Cardiac muscle cell (in vitro differentiated cells and primary cell): ENCODE measurements around the gene PRX. TPM values are rescaled to one million over a fixed set of nuclear protein-coding genes. Genes with fewer than 3 reads are reported as not detected.

Experiments
- DNase-seq, 2 donors: peaks; one replicate each; pipeline versions ENCODE4 v3.0.0 to v3.0.0-alpha.2; 2010 to 2017; ENCODE audit warnings: low read depth in 1 of 2, low spot score in 1 of 2
- H3K27ac ChIP-seq: fragments of 200-600 bp; sonication (generic); 2 replicates; pipeline ENCODE4 v1.5.1; 2016
- H3K27me3 ChIP-seq: fragments of 200-600 bp; sonication (generic); 2 replicates; pipeline ENCODE4 v1.6.0; 2016; ENCODE audit warnings: control low read depth
- H3K36me3 ChIP-seq: fragments of 200-600 bp; sonication (generic); 2 replicates; pipeline ENCODE4 v1.5.1; 2016; ENCODE audit warnings: control low read depth
- H3K4me1 ChIP-seq: fragments of 200-600 bp; sonication (generic); 2 replicates; pipeline ENCODE4 v1.8.1; 2017; ENCODE audit warnings: low read depth, mild to moderate bottlenecking, mixed run types
- H3K4me3 ChIP-seq: fragments of 200-600 bp; sonication (generic); 2 replicates; pipeline ENCODE4 v1.5.1; 2016; ENCODE audit warnings: mild to moderate bottlenecking
- H3K9me3 ChIP-seq: fragments of 200-600 bp; sonication (generic); 2 replicates; pipeline ENCODE4 v1.5.1; 2017; ENCODE audit warnings: low read depth, mild to moderate bottlenecking, control low read depth
- CTCF ChIP-seq: IDR thresholded peaks from 2 replicates; pipeline ENCODE4 v1.5.1; 2012; ENCODE audit warnings: low read depth, mild to moderate bottlenecking, low read length
- polyA plus RNA-seq: library from polyadenylated mRNA; unstranded; fragments of >200 nt; fragmentation: Nextera tagmentation; extraction: Ambion mirVana; gene quantifications from 2 replicates; pipeline ENCODE4 v1.2.1, GENCODE V29; 2016
- total RNA-seq: library from RNA; depleted of rRNA; stranded (reverse); fragments of >200 nt; gene quantifications from 2 replicates; pipeline ENCODE4 v1.2.3, GENCODE V29; 2016

PRX gene
- total and polyA plus RNA-seq, 2 experiments from 2014 or later, result 2.3 to 9.1 TPM

- H3K27me3 ChIP-seq, result no peaks in the 10 kb centered on the region
- TF ChIP-seq CTCF, result no peak
- no peak for DNase-seq
- no peaks in the 10 kb centered on the region for H3K9me3 ChIP-seq
- H3K4me1 ChIP-seq, result no peaks in the 10 kb centered on the region
- no peaks in the 10 kb centered on the region for H3K36me3 ChIP-seq
- no peak overlapping the region for H3K27ac ChIP-seq
- no peak overlapping the region for H3K4me3 ChIP-seq
Observed at GRCh38 chr19:40396886-40397567, 16.2 kb downstream of the PRX start.

GRCh38 chr19:40395956-40396355 lies 17.2 kb downstream of the PRX start:
- Histone ChIP-seq H3K4me3 (no peak overlapping the region), H3K36me3 (no peaks in the 10 kb centered on the region), H3K4me1 (no peaks in the 10 kb centered on the region), H3K27me3 (no peaks in the 10 kb centered on the region), H3K27ac (no peak overlapping the region), H3K9me3 (no peaks in the 10 kb centered on the region)
- TF ChIP-seq CTCF, result no peak
- no peak for DNase-seq

GRCh38 chr19:40394816-40395210 lies 18.4 kb downstream of the PRX start:
- Histone ChIP-seq H3K36me3 (no peaks in the 10 kb centered on the region), H3K27ac (no peak overlapping the region), H3K4me1 (no peaks in the 10 kb centered on the region), H3K27me3 (no peaks in the 10 kb centered on the region), H3K4me3 (no peak overlapping the region), H3K9me3 (no peaks in the 10 kb centered on the region)
- TF ChIP-seq CTCF, result no peak
- DNase-seq, result no peak

GRCh38 chr19:40393894-40394815 lies 19.0 kb downstream of the PRX start:
- Histone ChIP-seq H3K36me3 (no peaks in the 10 kb centered on the region), H3K4me3 (no peak overlapping the region), H3K9me3 (no peaks in the 10 kb centered on the region), H3K27me3 (no peaks in the 10 kb centered on the region), H3K4me1 (no peaks in the 10 kb centered on the region), H3K27ac (no peak overlapping the region)
- no peak for TF ChIP-seq CTCF
- no peak for DNase-seq

GRCh38 chr19:40392894-40393517 lies 20.2 kb downstream of the PRX start:
- Histone ChIP-seq H3K4me3 (no peak overlapping the region), H3K36me3 (no peaks in the 10 kb centered on the region), H3K27ac (no peak overlapping the region), H3K27me3 (no peaks in the 10 kb centered on the region), H3K4me1 (no peaks in the 10 kb centered on the region), H3K9me3 (no peaks in the 10 kb centered on the region)
- TF ChIP-seq CTCF, result peak; percentile 31
- no peak for DNase-seq
